Upper lobe of left lung (tissue), 4 donors: ENCODE results near the gene EVA1A.

ENCODE experiments used
- POLR2A ChIP-seq, 4 donors: fragments of 450-650 bp; IDR thresholded peaks; one replicate each; pipeline ENCODE4 v1.5.1; 2016 to 2017; ENCODE audit warnings: antibody characterized with exemption in 4 of 4, mild to moderate bottlenecking in 2 of 4
- POLR2AphosphoS5 ChIP-seq, 2 donors: sonication (generic); formaldehyde crosslinking; IDR thresholded peaks; one replicate each; pipeline ENCODE4 v1.5.1; 2017; ENCODE audit warnings: antibody characterized with exemption in 2 of 2
- TF ChIP-seq, protein P1 (sequence below), 6 experiments: fragments of 450-650 bp in 4 of 6; fragments of 200-600 bp in 2 of 6; sonication (generic) in 2 of 6; IDR thresholded peaks; one replicate each; pipeline ENCODE4 v1.5.1; 2016 to 2019; ENCODE audit warnings: antibody characterized with exemption in 6 of 6

- TF ChIP-seq, protein P1, sequence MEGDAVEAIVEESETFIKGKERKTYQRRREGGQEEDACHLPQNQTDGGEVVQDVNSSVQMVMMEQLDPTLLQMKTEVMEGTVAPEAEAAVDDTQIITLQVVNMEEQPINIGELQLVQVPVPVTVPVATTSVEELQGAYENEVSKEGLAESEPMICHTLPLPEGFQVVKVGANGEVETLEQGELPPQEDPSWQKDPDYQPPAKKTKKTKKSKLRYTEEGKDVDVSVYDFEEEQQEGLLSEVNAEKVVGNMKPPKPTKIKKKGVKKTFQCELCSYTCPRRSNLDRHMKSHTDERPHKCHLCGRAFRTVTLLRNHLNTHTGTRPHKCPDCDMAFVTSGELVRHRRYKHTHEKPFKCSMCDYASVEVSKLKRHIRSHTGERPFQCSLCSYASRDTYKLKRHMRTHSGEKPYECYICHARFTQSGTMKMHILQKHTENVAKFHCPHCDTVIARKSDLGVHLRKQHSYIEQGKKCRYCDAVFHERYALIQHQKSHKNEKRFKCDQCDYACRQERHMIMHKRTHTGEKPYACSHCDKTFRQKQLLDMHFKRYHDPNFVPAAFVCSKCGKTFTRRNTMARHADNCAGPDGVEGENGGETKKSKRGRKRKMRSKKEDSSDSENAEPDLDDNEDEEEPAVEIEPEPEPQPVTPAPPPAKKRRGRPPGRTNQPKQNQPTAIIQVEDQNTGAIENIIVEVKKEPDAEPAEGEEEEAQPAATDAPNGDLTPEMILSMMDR (IDR thresholded peaks at IDR 0.05), result peak in 4 of 6 experiments; percentile 16 to 29 (median 26)
- TF ChIP-seq POLR2A (IDR thresholded peaks at IDR 0.05) (no peak), POLR2AphosphoS5 (IDR thresholded peaks at IDR 0.05) (no peak)
These were observed 93.9 kb downstream of the EVA1A start for GRCh38 chr2:75466708-75467311.
